T-helper 2 cell treated with Interferon-gamma antibody and Interleukin-4, amounts not matched to agents 5 μg/mL and 100 μg/mL, for 36 hours (primary cell): ENCODE results near the gene MLH3.

Experiments used
- DNase-seq: peaks from one replicate; pipeline ENCODE4 v3.0.0; 2021; ENCODE audit warnings: low spot score
- H3K27ac Mint-ChIP-seq: one replicate; pipeline ENCODE4 v1.8.0; 2021; ENCODE audit warnings: mild to moderate bottlenecking, mixed read lengths
- H3K27me3 Mint-ChIP-seq: one replicate; pipeline ENCODE4 v1.8.0; 2021; ENCODE audit warnings: low read depth, mixed read lengths
- H3K36me3 Mint-ChIP-seq: one replicate; pipeline ENCODE4 v1.8.0; 2021; ENCODE audit warnings: low read depth, mixed read lengths
- H3K4me1 Mint-ChIP-seq: one replicate; pipeline ENCODE4 v1.8.0; 2021; ENCODE audit warnings: low read depth, mixed read lengths
- H3K4me3 Mint-ChIP-seq: one replicate; pipeline ENCODE4 v1.8.0; 2022; ENCODE audit warnings: mild to moderate bottlenecking, moderate library complexity, mixed read lengths
- H3K9me3 Mint-ChIP-seq: one replicate; pipeline ENCODE4 v1.8.0; 2021; ENCODE audit warnings: mixed read lengths

MLH3 gene

GRCh38 chr14:75032939-75033338 lies 18.3 kb downstream of the MLH3 start:
- H3K27me3 Mint-ChIP-seq: no peaks in the 10 kb centered on the region
- H3K9me3 Mint-ChIP-seq: no peaks in the 10 kb centered on the region
- H3K36me3 Mint-ChIP-seq: peaks cover 39% of the 10 kb centered on the region
- H3K4me3 Mint-ChIP-seq: no peak overlapping the region
- no peaks in the 10 kb centered on the region for H3K4me1 Mint-ChIP-seq
- H3K27ac Mint-ChIP-seq: no peak overlapping the region
- no peak for DNase-seq

- H3K4me1 Mint-ChIP-seq: no peaks in the 10 kb centered on the region
- H3K4me3 Mint-ChIP-seq: no peak overlapping the region
- no peaks in the 10 kb centered on the region for H3K9me3 Mint-ChIP-seq
- H3K27me3 Mint-ChIP-seq: no peaks in the 10 kb centered on the region
- no peak overlapping the region for H3K27ac Mint-ChIP-seq
- H3K36me3 Mint-ChIP-seq: peaks cover 30% of the 10 kb centered on the region
- DNase-seq: no peak
These were observed 21.1 kb downstream of the MLH3 start for GRCh38 chr14:75030147-75030546.

- no peaks in the 10 kb centered on the region for H3K4me1 Mint-ChIP-seq
- no peak for DNase-seq
- no peak overlapping the region for H3K27ac Mint-ChIP-seq
- no peaks in the 10 kb centered on the region for H3K27me3 Mint-ChIP-seq
- H3K36me3 Mint-ChIP-seq: peaks cover 32% of the 10 kb centered on the region
- no peaks in the 10 kb centered on the region for H3K9me3 Mint-ChIP-seq
- no peak overlapping the region for H3K4me3 Mint-ChIP-seq
These were observed 25.4 kb downstream of the MLH3 start for GRCh38 chr14:75025876-75026275.

DNA sequence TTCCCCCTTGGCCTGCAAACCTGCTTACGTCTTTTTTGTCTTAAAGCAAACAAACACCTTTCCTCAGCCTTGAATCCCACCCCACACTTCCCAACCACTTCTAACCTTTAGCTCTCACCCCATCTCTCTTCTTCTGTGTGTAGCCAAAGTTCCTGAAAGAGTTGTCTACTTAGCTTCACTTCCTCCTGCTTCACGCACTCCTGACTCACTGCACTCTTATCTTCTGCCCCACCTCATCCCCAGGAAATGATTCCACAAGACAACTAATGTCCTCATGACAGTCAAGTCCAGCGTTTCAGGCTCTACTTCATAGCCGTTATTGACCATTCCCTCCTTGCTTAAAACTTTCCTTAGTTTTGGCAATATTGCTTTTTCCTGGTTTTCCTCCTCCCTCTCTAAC lies 26.2 kb downstream of the MLH3 start:
- H3K4me1 Mint-ChIP-seq: no peaks in the 10 kb centered on the region
- no peak for DNase-seq
- no peaks in the 10 kb centered on the region for H3K9me3 Mint-ChIP-seq
- H3K27ac Mint-ChIP-seq: no peak overlapping the region
- peaks cover 31% of the 10 kb centered on the region for H3K36me3 Mint-ChIP-seq
- no peaks in the 10 kb centered on the region for H3K27me3 Mint-ChIP-seq
- H3K4me3 Mint-ChIP-seq: no peak overlapping the region

GRCh38 chr14:75023108-75023507 lies 28.2 kb downstream of the MLH3 start:
- H3K9me3 Mint-ChIP-seq: no peaks in the 10 kb centered on the region
- no peak overlapping the region for H3K4me3 Mint-ChIP-seq
- no peaks in the 10 kb centered on the region for H3K27me3 Mint-ChIP-seq
- H3K36me3 Mint-ChIP-seq: peaks cover 37% of the 10 kb centered on the region
- no peaks in the 10 kb centered on the region for H3K4me1 Mint-ChIP-seq
- DNase-seq: no peak
- H3K27ac Mint-ChIP-seq: no peak overlapping the region

DNA sequence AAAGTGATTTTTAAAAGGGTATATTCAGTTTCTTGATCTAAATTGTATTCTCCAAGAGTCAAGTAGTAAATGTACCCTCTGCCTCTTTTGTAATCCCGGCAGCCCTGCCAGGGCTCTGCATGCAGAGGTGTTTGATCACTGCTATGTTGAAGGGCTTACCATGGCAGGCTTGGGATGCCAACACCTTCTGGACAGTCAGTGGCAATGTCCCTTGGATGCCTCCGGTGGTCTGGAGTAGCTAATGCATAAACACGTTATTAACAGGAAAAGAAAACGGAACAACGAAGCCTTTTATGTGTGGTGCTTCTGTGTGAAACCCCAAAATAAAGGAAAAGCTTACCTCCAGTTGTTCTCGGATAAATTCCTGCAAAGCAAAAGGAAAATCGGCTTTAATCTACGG lies 28.6 kb downstream of the MLH3 start:
- Mint-ChIP-seq H3K4me1 (no peaks in the 10 kb centered on the region), H3K4me3 (no peak overlapping the region), H3K27me3 (no peaks in the 10 kb centered on the region), H3K36me3 (peaks cover 33% of the 10 kb centered on the region), H3K9me3 (no peaks in the 10 kb centered on the region), H3K27ac (no peak overlapping the region)
- no peak for DNase-seq

DNA sequence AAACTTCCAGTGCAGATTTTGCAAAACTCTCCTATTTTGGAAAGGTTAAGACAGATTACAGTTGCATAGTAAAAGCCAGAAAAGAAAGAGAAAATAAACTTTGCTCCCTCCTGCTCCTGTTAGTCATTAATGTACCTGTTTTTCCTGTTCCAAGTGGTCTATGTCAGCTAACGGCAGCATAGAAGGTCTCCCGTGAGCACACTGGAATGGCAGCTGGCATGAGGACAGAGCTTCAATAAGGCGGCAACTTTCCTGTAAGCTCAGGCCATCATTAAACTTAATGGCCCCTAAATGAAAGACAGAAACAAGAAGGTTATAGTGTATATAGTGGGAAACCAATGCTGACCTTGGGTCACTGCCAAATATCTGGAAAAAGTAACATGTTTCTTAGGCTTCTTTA lies 32.6 kb downstream of the MLH3 start:
- Mint-ChIP-seq H3K4me3 (no peak overlapping the region), H3K9me3 (no peaks in the 10 kb centered on the region), H3K27ac (no peak overlapping the region), H3K27me3 (no peaks in the 10 kb centered on the region), H3K36me3 (peaks cover 45% of the 10 kb centered on the region), H3K4me1 (no peaks in the 10 kb centered on the region)
- DNase-seq: no peak

- H3K4me3 Mint-ChIP-seq: no peak overlapping the region
- no peak overlapping the region for H3K27ac Mint-ChIP-seq
- peaks cover 35% of the 10 kb centered on the region for H3K36me3 Mint-ChIP-seq
- DNase-seq: no peak
- H3K4me1 Mint-ChIP-seq: no peaks in the 10 kb centered on the region
- H3K9me3 Mint-ChIP-seq: no peaks in the 10 kb centered on the region
- no peaks in the 10 kb centered on the region for H3K27me3 Mint-ChIP-seq
These were observed 34.5 kb downstream of the MLH3 start for GRCh38 chr14:75016815-75017214.

- Mint-ChIP-seq H3K9me3 (no peaks in the 10 kb centered on the region), H3K27ac (no peak overlapping the region), H3K36me3 (peaks cover 36% of the 10 kb centered on the region), H3K27me3 (no peaks in the 10 kb centered on the region), H3K4me3 (no peak overlapping the region), H3K4me1 (peaks cover 6% of the 10 kb centered on the region)
- no peak for DNase-seq
These were observed 35.8 kb downstream of the MLH3 start for GRCh38 chr14:75015496-75015895.

- Mint-ChIP-seq H3K4me1 (peaks cover 6% of the 10 kb centered on the region), H3K36me3 (peaks cover 39% of the 10 kb centered on the region), H3K9me3 (no peaks in the 10 kb centered on the region), H3K4me3 (no peak overlapping the region), H3K27ac (no peak overlapping the region), H3K27me3 (no peaks in the 10 kb centered on the region)
- no peak for DNase-seq
These were observed 38.0 kb downstream of the MLH3 start for GRCh38 chr14:75013290-75013689.

DNA sequence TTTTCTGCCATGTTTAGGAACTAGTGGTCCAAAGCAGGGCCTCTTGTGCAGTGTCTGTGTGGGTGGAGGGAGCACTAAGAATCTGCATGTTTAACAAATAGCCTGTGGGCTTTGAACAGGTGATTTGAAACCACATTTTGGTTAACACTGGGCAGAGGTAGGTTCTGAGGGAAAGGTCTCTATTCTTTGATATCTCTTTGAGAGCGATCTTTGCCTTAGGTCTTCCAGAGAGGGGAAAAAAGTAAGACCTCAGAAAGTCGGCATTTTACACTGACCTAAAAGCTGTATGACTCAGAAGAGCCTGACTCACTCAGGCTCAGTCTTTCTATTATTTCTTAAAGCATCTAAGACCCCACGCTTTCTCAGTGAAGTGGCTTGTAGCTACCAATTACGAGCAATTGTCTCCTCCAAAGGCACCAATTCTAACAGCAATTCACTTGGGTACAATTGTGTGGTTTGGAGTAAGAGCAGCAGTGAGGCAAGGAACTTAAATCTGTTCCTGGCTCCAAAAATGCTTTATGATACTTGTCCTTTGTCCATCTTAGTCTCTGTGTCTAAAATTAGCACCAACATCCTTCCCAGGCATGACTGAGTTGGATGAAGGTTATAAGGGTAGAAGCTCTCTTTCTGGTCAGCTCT lies 39.8 kb downstream of the MLH3 start:
- Mint-ChIP-seq H3K4me3 (no peak overlapping the region), H3K36me3 (peaks cover 50% of the 10 kb centered on the region), H3K27ac (peak overlapping the region; percentile 55), H3K9me3 (no peaks in the 10 kb centered on the region), H3K4me1 (peaks cover 11% of the 10 kb centered on the region), H3K27me3 (no peaks in the 10 kb centered on the region)
- no peak for DNase-seq

DNA sequence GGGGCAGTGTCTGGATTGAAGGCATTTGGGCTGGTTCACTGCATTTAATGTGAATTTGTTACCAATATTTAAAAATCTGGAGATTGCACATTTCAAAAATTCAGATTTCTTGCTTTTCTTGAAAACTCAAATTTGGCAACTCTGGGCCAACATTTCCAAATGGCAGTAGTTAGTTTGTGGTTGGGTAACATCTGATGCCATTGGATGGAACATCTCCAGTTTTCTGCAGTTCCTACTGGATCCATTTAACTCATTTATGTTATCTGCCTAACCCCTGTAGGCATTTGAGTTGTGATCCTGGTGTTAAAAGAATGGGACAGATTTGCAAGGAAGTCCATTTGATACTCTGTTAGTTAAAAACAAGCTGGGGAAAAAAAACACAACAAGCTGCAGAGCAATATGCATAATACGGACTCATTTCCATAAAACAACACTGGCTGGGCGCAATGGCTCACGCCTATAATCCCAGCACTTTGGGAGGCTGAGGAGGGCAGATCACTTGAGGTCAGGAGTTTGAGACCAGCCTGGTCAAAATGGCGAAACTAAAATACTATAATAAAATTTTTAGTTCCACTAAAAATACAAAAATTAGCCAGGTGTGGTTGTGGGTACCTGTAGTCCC lies 40.7 kb downstream of the MLH3 start:
- Mint-ChIP-seq H3K4me3 (no peak overlapping the region), H3K27ac (no peak overlapping the region), H3K27me3 (no peaks in the 10 kb centered on the region), H3K36me3 (peaks cover 58% of the 10 kb centered on the region), H3K9me3 (no peaks in the 10 kb centered on the region), H3K4me1 (peaks cover 16% of the 10 kb centered on the region)
- no peak for DNase-seq

GRCh38 chr14:75009176-75009575 lies 42.1 kb downstream of the MLH3 start:
- Mint-ChIP-seq H3K36me3 (peaks cover 66% of the 10 kb centered on the region), H3K27ac (peak overlapping the region; percentile 2), H3K9me3 (no peaks in the 10 kb centered on the region), H3K27me3 (no peaks in the 10 kb centered on the region), H3K4me1 (peaks cover 24% of the 10 kb centered on the region), H3K4me3 (no peak overlapping the region)
- no peak for DNase-seq

- peaks cover 65% of the 10 kb centered on the region for H3K36me3 Mint-ChIP-seq
- H3K4me3 Mint-ChIP-seq: no peak overlapping the region
- H3K27ac Mint-ChIP-seq: no peak overlapping the region
These were observed 45.9 kb downstream of the MLH3 start for GRCh38 chr14:75005357-75005756.

More at GRCh38 chr14:75005357-75005756, 45.9 kb downstream of the MLH3 start:
- Mint-ChIP-seq H3K9me3 (peaks cover 7% of the 10 kb centered on the region), H3K27me3 (no peaks in the 10 kb centered on the region), H3K4me1 (peaks cover 30% of the 10 kb centered on the region)
- no peak for DNase-seq
